ENCODE data around the gene BCAM. TPM values are rescaled to one million over a fixed set of nuclear protein-coding genes. Genes with fewer than 3 reads are reported as not detected.

Gene BCAM
- total RNA-seq, 1 experiment from 2014 or later: 12.9 TPM

- Histone ChIP-seq H3K4me2 (ENCODE audit: low read length) (no peak overlapping the region), H3K9me3 (ENCODE audit: low read length) (no peaks in the 10 kb centered on the region), H3K79me2 (ENCODE audit: low read length) (peaks cover 18% of the 10 kb centered on the region), H3K4me3 (ENCODE audit: low read length) (no peak overlapping the region), H4K20me1 (ENCODE audit: low read length) (no peaks in the 10 kb centered on the region), H3K9ac (ENCODE audit: low read length) (no peak overlapping the region), H3F3A (ENCODE audit: low read length, unreplicated experiment) (no peaks in the 10 kb centered on the region), H2AFZ (ENCODE audit: low read length) (no peak overlapping the region), H3K36me3 (ENCODE audit: low read depth, low read length) (no peaks in the 10 kb centered on the region; the same call in 1 of the 2 replicates), H3K27me3 (ENCODE audit: low read length) (no peaks in the 10 kb centered on the region), H3K27ac (ENCODE audit: low read length) (no peak overlapping the region), H3K4me1 (ENCODE audit: insufficient read depth, low read length) (no peaks in the 10 kb centered on the region), H3K9me2 (replicated peaks; ENCODE audit: low read length) (no peaks in the 10 kb centered on the region)
- no TSS peak for BruUV-seq (replicated peaks)
- ChIA-PET CTCF (interaction anchor here (0.5 to 0.7 kb wide), 2 partner anchors 24 to 276 kb away, joined by 3 to 4 read pairs; no protein-coding TSS in a partner anchor), POLR2A (ENCODE audit: unreplicated experiment) (no interaction called here)
- intact Hi-C loops (cut with micrococcal nuclease): no loop called here
- TF ChIP-seq EZH2phosphoT487 (IDR thresholded peaks at IDR 0.05; ENCODE audit: borderline replicate concordance, low read length): no peak
- no peak for TF ChIP-seq EZH2 (IDR thresholded peaks at IDR 0.05; ENCODE audit: low read length, unreplicated experiment)
- no peak for TF ChIP-seq CTCF (conservative IDR thresholded peaks at IDR 0.05; ENCODE audit: low read depth, low read length)
- no peak for ATAC-seq
- no peak for DNase-seq
These were observed 25.4 kb upstream of the BCAM start for GRCh38 chr19:44783545-44783944.

GRCh38 chr19:44785271-44785670 is 23.6 kb upstream of the BCAM start:
- Histone ChIP-seq H3K4me1 (ENCODE audit: insufficient read depth, low read length) (no peaks in the 10 kb centered on the region), H3K27ac (ENCODE audit: low read length) (no peak overlapping the region), H3K9ac (ENCODE audit: low read length) (no peak overlapping the region), H3K4me2 (ENCODE audit: low read length) (no peak overlapping the region), H2AFZ (ENCODE audit: low read length) (no peak overlapping the region), H4K20me1 (ENCODE audit: low read length) (no peaks in the 10 kb centered on the region), H3K79me2 (ENCODE audit: low read length) (peaks cover 3% of the 10 kb centered on the region; the same call in 1 of the 2 replicates), H3K9me3 (ENCODE audit: low read length) (no peaks in the 10 kb centered on the region), H3K27me3 (ENCODE audit: low read length) (no peaks in the 10 kb centered on the region), H3K9me2 (replicated peaks; ENCODE audit: low read length) (no peaks in the 10 kb centered on the region), H3K36me3 (ENCODE audit: low read depth, low read length) (no peaks in the 10 kb centered on the region; the same call in 1 of the 2 replicates), H3F3A (ENCODE audit: low read length, unreplicated experiment) (no peaks in the 10 kb centered on the region), H3K4me3 (ENCODE audit: low read length) (no peak overlapping the region)
- intact Hi-C loops (cut with micrococcal nuclease): loop anchor here (2.0 kb wide), 1 partner anchor 60 kb away; no protein-coding TSS in a partner anchor
- POLR2A ChIA-PET (ENCODE audit: unreplicated experiment): interaction anchor here (0.6 kb wide), 1 partner anchor 10 kb away, joined by 32 read pairs; no protein-coding TSS in a partner anchor
- CTCF ChIA-PET: interaction anchor here (0.6 kb wide), 1 partner anchor 21 kb away, joined by 4 read pairs; no protein-coding TSS in a partner anchor
- ATAC-seq (no peak), DNase-seq (no peak)
- no peak for TF ChIP-seq CTCF (conservative IDR thresholded peaks at IDR 0.05; ENCODE audit: low read depth, low read length)
- TF ChIP-seq EZH2phosphoT487 (IDR thresholded peaks at IDR 0.05; ENCODE audit: borderline replicate concordance, low read length): no peak
- no peak for TF ChIP-seq EZH2 (IDR thresholded peaks at IDR 0.05; ENCODE audit: low read length, unreplicated experiment)
- no TSS peak for BruUV-seq (replicated peaks)

GRCh38 chr19:44785993-44786392 is 22.9 kb upstream of the BCAM start:
- Histone ChIP-seq H3K4me3 (ENCODE audit: low read length) (no peak overlapping the region), H3K79me2 (ENCODE audit: low read length) (no peaks in the 10 kb centered on the region), H3K27me3 (ENCODE audit: low read length) (no peaks in the 10 kb centered on the region), H3K4me2 (ENCODE audit: low read length) (no peak overlapping the region), H2AFZ (ENCODE audit: low read length) (no peak overlapping the region), H3K9me3 (ENCODE audit: low read length) (no peaks in the 10 kb centered on the region), H3K27ac (ENCODE audit: low read length) (no peak overlapping the region), H3K9me2 (replicated peaks; ENCODE audit: low read length) (no peaks in the 10 kb centered on the region), H4K20me1 (ENCODE audit: low read length) (no peaks in the 10 kb centered on the region), H3K9ac (ENCODE audit: low read length) (no peak overlapping the region), H3K4me1 (ENCODE audit: insufficient read depth, low read length) (no peaks in the 10 kb centered on the region), H3F3A (ENCODE audit: low read length, unreplicated experiment) (no peaks in the 10 kb centered on the region), H3K36me3 (ENCODE audit: low read depth, low read length) (no peaks in the 10 kb centered on the region; the same call in 1 of the 2 replicates)
- no peak for DNase-seq
- POLR2A ChIA-PET (ENCODE audit: unreplicated experiment): interaction anchor here (0.6 kb wide), 1 partner anchor 9 kb away, joined by 32 read pairs; no protein-coding TSS in a partner anchor
- BruUV-seq (replicated peaks): no TSS peak
- CTCF ChIA-PET: no interaction called here
- TF ChIP-seq CTCF (conservative IDR thresholded peaks at IDR 0.05; ENCODE audit: low read depth, low read length) (no peak), EZH2phosphoT487 (IDR thresholded peaks at IDR 0.05; ENCODE audit: borderline replicate concordance, low read length) (no peak), EZH2 (IDR thresholded peaks at IDR 0.05; ENCODE audit: low read length, unreplicated experiment) (no peak)
- intact Hi-C loops (cut with micrococcal nuclease): loop anchor here (2.0 kb wide), 1 partner anchor 59 kb away; no protein-coding TSS in a partner anchor
- no peak for ATAC-seq
